Sciatic nerve (tissue), 2 donors: ENCODE data around the gene SDK2. TPM values are rescaled to one million over a fixed set of nuclear protein-coding genes. Genes with fewer than 3 reads are reported as not detected.

Experiments
- ATAC-seq: fragments of 200-7000 bp; cut with Tn5 transposase; one replicate; pipeline ENCODE4 v1.9.1; 2020; ENCODE audit warnings: mild to moderate bottlenecking, moderate library complexity
- DNase-seq: peaks from one replicate; pipeline ENCODE4 v3.0.0-alpha.2; 2020; ENCODE audit warnings: low spot score
- intact Hi-C: fragments of 100-400 bp; cut with DNase I; formaldehyde crosslinking; loops from one replicate; pipeline ENCODE4 v1.14.2; 2022
- total RNA-seq: library from RNA; stranded (reverse); fragmentation: NEBNext Ultra II Directional; extraction: Animal tissue kit (Norgen Biotek cat#: 25700); gene quantifications from one replicate; pipeline ENCODE4 v1.2.1, GENCODE V29; 2021
- donor health status: DM: no; HTN: no; CAD: no.
- donor health status: DM: no; HTN: no; CAD: no.

SDK2 gene
- total RNA-seq, 1 donor from 2014 or later: 10.8 TPM

GRCh38 chr17:73508057-73508930 lies 136.0 kb downstream of the SDK2 start:
- DNase-seq: no peak
- ATAC-seq: no peak
- intact Hi-C loops: no loop called here

GRCh38 chr17:73506470-73507435 lies 137.5 kb downstream of the SDK2 start:
- intact Hi-C loops: no loop called here
- no peak for DNase-seq
- no peak for ATAC-seq

- ATAC-seq (no peak), DNase-seq (no peak)
- intact Hi-C loops: no loop called here
Observed at GRCh38 chr17:73503560-73503959, 140.7 kb downstream of the SDK2 start.

GRCh38 chr17:73500414-73500999 lies 143.7 kb downstream of the SDK2 start:
- intact Hi-C loops: no loop called here
- DNase-seq: no peak
- no peak for ATAC-seq

- ATAC-seq: no peak
- intact Hi-C loops: loop anchor here (10.0 kb wide), 1 partner anchor 56 kb away; no protein-coding TSS in a partner anchor
- no peak for DNase-seq
Observed at GRCh38 chr17:73498886-73499554, 145.2 kb downstream of the SDK2 start.

- ATAC-seq (no peak), DNase-seq (no peak)
- intact Hi-C loops: loop anchor here (10.0 kb wide), 1 partner anchor 57 kb away; no protein-coding TSS in a partner anchor
Observed at GRCh38 chr17:73498176-73498575, 146.1 kb downstream of the SDK2 start.

- DNase-seq (no peak), ATAC-seq (no peak)
- intact Hi-C loops: loop anchor here (10.0 kb wide), 1 partner anchor 57 kb away; no protein-coding TSS in a partner anchor
Observed at GRCh38 chr17:73497721-73498120, 146.5 kb downstream of the SDK2 start.

- no peak for DNase-seq
- ATAC-seq: no peak
- intact Hi-C loops: loop anchor here (10.0 kb wide), 1 partner anchor 59 kb away; no protein-coding TSS in a partner anchor
Observed at GRCh38 chr17:73496232-73496631, 148.0 kb downstream of the SDK2 start.

- DNase-seq (no peak), ATAC-seq (no peak)
- intact Hi-C loops: loop anchor here (10.0 kb wide), 1 partner anchor 59 kb away; no protein-coding TSS in a partner anchor
Observed at GRCh38 chr17:73495641-73496040, 148.6 kb downstream of the SDK2 start.

- ATAC-seq: no peak
- no peak for DNase-seq
- intact Hi-C loops: loop anchor here (10.0 kb wide), 1 partner anchor 60 kb away; no protein-coding TSS in a partner anchor
Observed at GRCh38 chr17:73494950-73495349, 149.3 kb downstream of the SDK2 start.

GRCh38 chr17:73493956-73494926 lies 150.0 kb downstream of the SDK2 start:
- DNase-seq (no peak), ATAC-seq (no peak)
- intact Hi-C loops: loop anchor here (10.0 kb wide), 1 partner anchor 61 kb away; no protein-coding TSS in a partner anchor

- DNase-seq (no peak), ATAC-seq (no peak)
- intact Hi-C loops: loop anchor here (10.0 kb wide), 1 partner anchor 62 kb away; no protein-coding TSS in a partner anchor
Observed at GRCh38 chr17:73492821-73493814, 151.1 kb downstream of the SDK2 start.

- no peak for ATAC-seq
- DNase-seq: no peak
- intact Hi-C loops: loop anchor here (10.0 kb wide), 1 partner anchor 63 kb away; no protein-coding TSS in a partner anchor
Observed at GRCh38 chr17:73492125-73492820, 152.0 kb downstream of the SDK2 start.

GRCh38 chr17:73491648-73492047 lies 152.6 kb downstream of the SDK2 start:
- intact Hi-C loops: loop anchor here (10.0 kb wide), 1 partner anchor 63 kb away; no protein-coding TSS in a partner anchor
- ATAC-seq (no peak), DNase-seq (no peak)

- intact Hi-C loops: loop anchor here (10.0 kb wide), 1 partner anchor 64 kb away; no protein-coding TSS in a partner anchor
- ATAC-seq (no peak), DNase-seq (no peak)
Observed at GRCh38 chr17:73490851-73491250, 153.4 kb downstream of the SDK2 start.
